K562 (cell line): Measurements from ENCODE around the gene PCBP2. TPM values are rescaled to one million over a fixed set of nuclear protein-coding genes. Genes with fewer than 3 reads are reported as not detected.

Source experiments
- BCLAF1 ChIP-seq, 2 experiments: fragments of 450-650 bp in 1 of 2; IDR thresholded peaks; 2 replicates each; pipeline ENCODE4 v1.6.1; 2011 to 2017; ENCODE audit warnings: low read depth in 2 of 2, antibody characterized with exemption in 1 of 2, borderline replicate concordance in 1 of 2, low read length in 1 of 2, mild to moderate bottlenecking in 1 of 2, mixed read lengths in 1 of 2; ENCODE audit not compliant: control insufficient read depth in 1 of 2
- E4F1 ChIP-seq: fragments of 250-450 bp; sonication (Bioruptor Pico); IDR thresholded peaks from 2 replicates; pipeline ENCODE4 v1.5.0; 2021; ENCODE audit warnings: mild to moderate bottlenecking, borderline replicate concordance
- FOXJ3 ChIP-seq: sonication (generic); formaldehyde crosslinking; IDR thresholded peaks from 2 replicates; pipeline ENCODE4 v1.4.0; 2020; ENCODE audit warnings: mild to moderate bottlenecking, missing genetic modification reagents
- HSF4 ChIP-seq: fragments of 250-450 bp; sonication (Bioruptor Pico); IDR thresholded peaks from 2 replicates; pipeline ENCODE4 v2.1.2; 2022; ENCODE audit warnings: mild to moderate bottlenecking, moderate library complexity, borderline replicate concordance
- JUN ChIP-seq, 2 experiments: sonication (generic) in 1 of 2; formaldehyde crosslinking in 1 of 2; IDR thresholded peaks; 2 replicates each; pipeline versions ENCODE4 v1.6.1 to v1.8.0; 2012 to 2022; ENCODE audit warnings: borderline replicate concordance in 2 of 2, mild to moderate bottlenecking in 2 of 2, improper control_type of control experiment in 1 of 2, low read depth in 1 of 2, low read length in 1 of 2, missing genetic modification reagents in 1 of 2
- KDM4B ChIP-seq, 2 experiments: fragments of 450-650 bp in 1 of 2; sonication (generic) in 1 of 2; IDR thresholded peaks; 2 replicates each; pipeline ENCODE4 v1.6.1; 2016 to 2017; ENCODE audit warnings: borderline replicate concordance in 2 of 2, antibody characterized with exemption in 1 of 2, low read depth in 1 of 2, mild to moderate bottlenecking in 1 of 2
- MCM3 ChIP-seq: fragments of 450-650 bp; IDR thresholded peaks from 2 replicates; pipeline ENCODE4 v1.6.1; 2016
- MTA2 ChIP-seq: fragments of 450-650 bp; IDR thresholded peaks from 2 replicates; pipeline ENCODE4 v1.6.1; 2016; ENCODE audit warnings: low read depth
- MYC ChIP-seq, 2 experiments: fragments of 250-450 bp in 1 of 2; sonication (Bioruptor Pico) in 1 of 2; IDR thresholded peaks; 2 replicates each; pipeline versions ENCODE4 v1.5.1 to v1.6.1; 2012 to 2021; ENCODE audit warnings: low read depth in 2 of 2, borderline replicate concordance in 1 of 2, improper control_type of control experiment in 1 of 2, low read length in 1 of 2, mild to moderate bottlenecking in 1 of 2, moderate library complexity in 1 of 2
- PHF20 ChIP-seq: fragments of 450-650 bp; IDR thresholded peaks from 2 replicates; pipeline ENCODE4 v1.6.1; 2018; ENCODE audit not compliant: partially characterized antibody
- THRB ChIP-seq: fragments of 450-650 bp; formaldehyde crosslinking; conservative IDR thresholded peaks from 2 replicates; pipeline ENCODE4 v1.4.0; 2022; ENCODE audit warnings: mild to moderate bottlenecking, missing genetic modification characterization
- ZNF551 ChIP-seq: fragments of 250-450 bp; sonication (Bioruptor Pico); IDR thresholded peaks from 2 replicates; pipeline ENCODE4 v1.5.0; 2021; ENCODE audit warnings: mild to moderate bottlenecking, moderate library complexity
- ZNF609 ChIP-seq: sonication (generic); formaldehyde crosslinking; IDR thresholded peaks from 2 replicates; pipeline ENCODE4 v1.8.1; 2023; ENCODE audit warnings: missing genetic modification reagents, mild to moderate bottlenecking, borderline replicate concordance
- polyA plus RNA-seq, 8 experiments: library from polyadenylated mRNA; depleted of rRNA in 4 of 8; stranded (reverse) in 5 of 8; unstranded in 3 of 8; fragments of >200 nt; fragmentation: Nextera tagmentation in 2 of 8; fragmentation: Illumina TruSeq in 1 of 8; extraction: Ambion mirVana in 2 of 8; extraction: Trizol in 1 of 8; gene quantifications; 2 replicates each; pipeline versions ENCODE4 v1.2.1 to v1.2.3, GENCODE V29; 2011 to 2014; ENCODE audit warnings: inconsistent platforms in 1 of 8, missing spikeins in 1 of 8
- total RNA-seq, 7 experiments: library from RNA; depleted of rRNA in 6 of 7; stranded (reverse); fragments of >200 nt in 6 of 7; fragmentation: Illumina TruSeq in 2 of 7; extraction: Trizol in 2 of 7; gene quantifications; 2 replicates each; pipeline versions ENCODE4 v1.2.1 to v1.2.3, GENCODE V29; 2011 to 2021; ENCODE audit warnings: low replicate concordance in 1 of 7

PCBP2 gene
- total and polyA plus RNA-seq, 9 of the 15 experiments (the other 6 are each of a cell fraction or from before 2014, with no cell fraction given) = 137 to 831 (median 328) TPM

- TF ChIP-seq THRB (CRISPR knock-in tag) (no peak), BCLAF1 (IDR thresholded peaks at IDR 0.05; ENCODE audit: borderline replicate concordance in 1 of 2, control insufficient read depth in 1 of 2, low read depth in 2 of 2, low read length in 1 of 2) (peak; percentile 17 to 95; a peak in 3 of 4 replicates), PHF20 (peak; percentile 85), MCM3 (no peak), MTA2 (peak; percentile 87), KDM4B (IDR thresholded peaks at IDR 0.05; ENCODE audit: borderline replicate concordance in 2 of 2, low read depth in 1 of 2) (peak in 1 of 2 experiments; percentile 85; a peak in 1 of 4 replicates), MYC (IDR thresholded peaks at IDR 0.05; ENCODE audit: low read depth, low read length) (peak; percentile 79), MYC (CRISPR knock-in tag; IDR thresholded peaks at IDR 0.05; ENCODE audit: borderline replicate concordance, low read depth) (no peak), E4F1 (no peak), HSF4 (CRISPR knock-in tag) (no peak), JUN (IDR thresholded peaks at IDR 0.05; ENCODE audit: borderline replicate concordance, low read depth, low read length) (peak; percentile 77), JUN (CRISPR knock-in tag; IDR thresholded peaks at IDR 0.05; ENCODE audit: borderline replicate concordance) (0 out of 2 replicates have a peak, but pooled peaks have one; percentile 21), ZNF551 (CRISPR knock-in tag) (no peak), FOXJ3 (no peak), ZNF609 (CRISPR knock-in tag) (0 out of 2 replicates have a peak, but pooled peaks have one; percentile 67)
Measured at GRCh38 chr12:53451661-53452158, at the start of gene PCBP2 (continued).
